Measurements from ENCODE around the gene PDE4B.

Gene PDE4B

DNA sequence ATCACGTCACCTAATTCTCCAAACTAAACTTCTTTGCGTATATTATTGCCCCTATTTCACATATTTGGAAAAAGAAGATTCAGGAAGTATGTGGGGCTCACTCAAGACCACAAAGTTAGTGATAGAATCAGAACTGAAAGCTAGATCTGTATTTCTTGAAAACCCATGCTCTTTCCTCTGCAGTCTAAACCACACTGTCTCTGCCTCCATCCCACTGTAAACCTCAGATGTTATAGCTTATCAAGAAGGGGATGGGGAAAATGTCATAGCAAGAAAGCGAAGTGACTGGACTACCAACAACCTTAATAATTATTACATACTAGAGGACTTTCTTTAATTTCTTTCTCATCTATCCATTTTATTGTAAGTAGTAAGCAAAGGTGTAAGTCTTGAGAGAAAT lies 483.5 kb downstream of the PDE4B start:
- no peak for DNase-seq
- H3K27ac ChIP-seq, result no peak overlapping the region
- no peaks in the 10 kb centered on the region for H3K27me3 ChIP-seq (replicated peaks)
- no peaks in the 10 kb centered on the region for H3K36me3 ChIP-seq (replicated peaks)
- TF ChIP-seq, protein P1, sequence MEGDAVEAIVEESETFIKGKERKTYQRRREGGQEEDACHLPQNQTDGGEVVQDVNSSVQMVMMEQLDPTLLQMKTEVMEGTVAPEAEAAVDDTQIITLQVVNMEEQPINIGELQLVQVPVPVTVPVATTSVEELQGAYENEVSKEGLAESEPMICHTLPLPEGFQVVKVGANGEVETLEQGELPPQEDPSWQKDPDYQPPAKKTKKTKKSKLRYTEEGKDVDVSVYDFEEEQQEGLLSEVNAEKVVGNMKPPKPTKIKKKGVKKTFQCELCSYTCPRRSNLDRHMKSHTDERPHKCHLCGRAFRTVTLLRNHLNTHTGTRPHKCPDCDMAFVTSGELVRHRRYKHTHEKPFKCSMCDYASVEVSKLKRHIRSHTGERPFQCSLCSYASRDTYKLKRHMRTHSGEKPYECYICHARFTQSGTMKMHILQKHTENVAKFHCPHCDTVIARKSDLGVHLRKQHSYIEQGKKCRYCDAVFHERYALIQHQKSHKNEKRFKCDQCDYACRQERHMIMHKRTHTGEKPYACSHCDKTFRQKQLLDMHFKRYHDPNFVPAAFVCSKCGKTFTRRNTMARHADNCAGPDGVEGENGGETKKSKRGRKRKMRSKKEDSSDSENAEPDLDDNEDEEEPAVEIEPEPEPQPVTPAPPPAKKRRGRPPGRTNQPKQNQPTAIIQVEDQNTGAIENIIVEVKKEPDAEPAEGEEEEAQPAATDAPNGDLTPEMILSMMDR (IDR thresholded peaks at IDR 0.05; ENCODE audit: low read depth, low read length, missing control alignments), result no peak
- no peak overlapping the region for H3K4me3 ChIP-seq (ENCODE audit: low read depth, low read length)
- in situ Hi-C loops (cut with HindIII; ENCODE audit: low pct_ligation_motif_present, low sequenced_read_pairs), result no loop called here

- H3K27ac ChIP-seq, result no peak overlapping the region
- TF ChIP-seq, protein P1 (IDR thresholded peaks at IDR 0.05; ENCODE audit: low read depth, low read length, missing control alignments), result no peak
- in situ Hi-C loops (cut with HindIII; ENCODE audit: low pct_ligation_motif_present, low sequenced_read_pairs), result no loop called here
Observed at GRCh38 chr1:66278260-66279021, 485.7 kb downstream of the PDE4B start.

GRCh38 chr1:66281808-66282207 lies 489.1 kb downstream of the PDE4B start:
- in situ Hi-C loops (cut with HindIII; ENCODE audit: low pct_ligation_motif_present, low sequenced_read_pairs), result no loop called here
- H3K27ac ChIP-seq, result no peak overlapping the region
- H3K36me3 ChIP-seq (replicated peaks), result no peaks in the 10 kb centered on the region
- H3K27me3 ChIP-seq (replicated peaks), result no peaks in the 10 kb centered on the region
- TF ChIP-seq, protein P1 (IDR thresholded peaks at IDR 0.05; ENCODE audit: low read depth, low read length, missing control alignments), result no peak
- H3K4me3 ChIP-seq (ENCODE audit: low read depth, low read length), result no peak overlapping the region
- no peak for DNase-seq

More at GRCh38 chr1:66278260-66279021, 485.7 kb downstream of the PDE4B start:
- no peak for DNase-seq
- Histone ChIP-seq H3K27me3 (replicated peaks) (no peaks in the 10 kb centered on the region), H3K36me3 (replicated peaks) (no peaks in the 10 kb centered on the region), H3K4me3 (ENCODE audit: low read depth, low read length) (no peak overlapping the region)

- in situ Hi-C loops (cut with HindIII; ENCODE audit: low pct_ligation_motif_present, low sequenced_read_pairs), result no loop called here
- H3K27me3 ChIP-seq (replicated peaks), result no peaks in the 10 kb centered on the region
- no peak overlapping the region for H3K4me3 ChIP-seq (ENCODE audit: low read depth, low read length)
- TF ChIP-seq, protein P1 (IDR thresholded peaks at IDR 0.05; ENCODE audit: low read depth, low read length, missing control alignments), result peak; percentile 48
- no peak overlapping the region for H3K27ac ChIP-seq
- peak; percentile 89 for DNase-seq
- no peaks in the 10 kb centered on the region for H3K36me3 ChIP-seq (replicated peaks)
Observed at GRCh38 chr1:66282343-66282852, 489.7 kb downstream of the PDE4B start.

GRCh38 chr1:66282891-66283621 lies 490.4 kb downstream of the PDE4B start:
- Histone ChIP-seq H3K4me3 (ENCODE audit: low read depth, low read length) (no peak overlapping the region), H3K27ac (no peak overlapping the region), H3K36me3 (replicated peaks) (no peaks in the 10 kb centered on the region), H3K27me3 (replicated peaks) (no peaks in the 10 kb centered on the region)
- TF ChIP-seq, protein P1 (IDR thresholded peaks at IDR 0.05; ENCODE audit: low read depth, low read length, missing control alignments), result no peak
- in situ Hi-C loops (cut with HindIII; ENCODE audit: low pct_ligation_motif_present, low sequenced_read_pairs), result no loop called here
- DNase-seq, result no peak
